Activated CD4-positive, CD25-positive, alpha-beta regulatory T cell (primary cell): Measurements from ENCODE around the gene ADM5.

Experiments
- DNase-seq, 4 experiments: peaks; one replicate each; lab custom pipeline; 2025; lab: John Stamatoyannopoulos, UW

ADM5 gene

DNA sequence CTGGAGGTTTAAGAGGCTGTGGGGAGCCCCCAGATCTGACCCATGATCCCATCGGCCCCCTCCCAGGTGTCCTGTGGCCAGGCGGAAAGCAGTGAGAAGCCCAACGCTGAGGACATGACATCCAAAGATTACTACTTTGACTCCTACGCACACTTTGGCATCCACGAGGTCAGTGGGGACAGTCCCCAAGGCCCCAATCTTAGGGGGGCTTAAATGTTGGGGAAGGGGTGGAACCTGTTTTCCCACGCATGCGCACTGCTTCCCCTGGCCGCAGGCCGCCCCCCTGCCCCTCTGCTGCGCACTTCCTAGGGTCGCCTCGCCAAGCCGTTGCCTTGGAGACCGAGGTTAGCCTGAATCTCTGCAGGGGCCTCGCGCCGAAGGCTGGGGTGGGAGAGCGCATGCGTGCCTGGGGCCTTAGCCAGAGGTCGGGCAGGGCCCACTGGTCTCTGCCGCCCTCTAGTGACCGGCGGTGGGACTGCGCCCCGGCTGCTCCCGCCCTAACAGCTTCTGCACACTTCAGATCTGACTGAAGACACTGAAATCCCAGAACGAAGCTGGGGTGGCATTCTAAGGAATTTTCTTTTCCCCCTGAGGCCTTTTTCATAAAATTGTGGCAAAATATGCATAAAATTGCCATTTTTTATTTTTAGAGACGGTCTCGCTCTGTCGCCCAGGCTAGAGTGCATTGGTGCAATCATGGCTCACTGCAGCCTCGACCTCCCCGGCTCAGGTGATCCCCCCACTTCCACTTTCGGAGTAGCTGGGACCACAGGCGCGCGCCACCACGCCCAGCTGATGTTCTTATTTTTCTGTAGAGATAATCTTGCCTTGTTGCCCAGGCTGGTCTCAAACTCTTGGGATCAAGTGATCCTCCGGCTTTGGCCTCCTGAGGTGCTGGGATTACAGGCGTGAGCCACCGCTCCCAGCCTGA, 8.7 kb upstream of the ADM5 start:
- peak; percentile 88 to 94 (median 93) for DNase-seq

DNA sequence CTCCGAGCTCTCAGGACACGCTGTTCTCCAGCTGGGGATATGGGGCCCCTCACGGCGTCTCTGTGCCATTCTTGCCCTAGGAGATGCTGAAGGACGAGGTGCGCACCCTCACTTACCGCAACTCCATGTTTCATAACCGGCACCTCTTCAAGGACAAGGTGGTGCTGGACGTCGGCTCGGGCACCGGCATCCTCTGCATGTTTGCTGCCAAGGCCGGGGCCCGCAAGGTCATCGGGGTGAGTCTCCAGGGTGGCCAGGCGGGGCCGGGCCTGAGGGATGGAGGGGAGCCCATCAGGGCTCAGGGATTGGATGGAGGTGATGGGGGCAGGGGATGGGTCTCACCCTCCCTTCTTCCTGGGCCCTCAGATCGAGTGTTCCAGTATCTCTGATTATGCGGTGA, 7.6 kb upstream of the ADM5 start:
- no peak for DNase-seq

DNA sequence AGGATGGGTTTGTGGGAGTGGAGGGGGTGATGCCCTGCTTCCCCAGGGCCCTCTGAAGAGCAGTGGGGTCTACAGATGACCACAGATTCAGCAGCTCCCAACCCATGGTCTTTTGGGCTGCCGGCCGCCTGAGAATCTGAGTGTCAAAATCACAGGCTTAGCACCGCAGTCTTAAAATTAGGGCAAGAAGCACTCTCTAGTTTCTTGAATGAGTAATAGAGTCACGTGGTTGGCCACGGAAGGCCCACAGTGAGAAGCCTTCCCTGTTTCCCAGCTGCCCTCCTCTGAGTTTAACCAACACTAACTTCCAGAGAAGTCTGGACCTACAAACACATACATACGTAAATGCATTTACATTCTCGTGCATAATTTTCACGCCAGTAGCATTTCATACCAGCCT, 7.1 kb upstream of the ADM5 start:
- no peak for DNase-seq

DNA sequence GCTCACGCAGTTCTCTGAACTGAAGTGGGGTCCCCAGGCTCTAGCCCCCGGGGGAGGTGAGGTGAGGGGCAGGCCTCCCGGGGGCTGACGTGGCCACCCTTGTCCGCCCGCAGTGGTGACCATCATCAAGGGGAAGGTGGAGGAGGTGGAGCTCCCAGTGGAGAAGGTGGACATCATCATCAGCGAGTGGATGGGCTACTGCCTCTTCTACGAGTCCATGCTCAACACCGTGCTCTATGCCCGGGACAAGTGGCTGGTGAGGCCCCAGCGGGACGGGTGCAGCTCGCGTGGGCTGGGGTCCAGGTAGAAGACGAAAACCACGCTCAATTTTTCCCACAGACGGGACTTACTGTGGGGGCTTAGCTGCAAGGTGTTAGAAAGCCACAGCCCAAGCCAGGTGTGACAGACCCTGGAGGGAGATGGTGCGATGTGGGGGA, 5.6 kb upstream of the ADM5 start:
- DNase-seq, result no peak

DNA sequence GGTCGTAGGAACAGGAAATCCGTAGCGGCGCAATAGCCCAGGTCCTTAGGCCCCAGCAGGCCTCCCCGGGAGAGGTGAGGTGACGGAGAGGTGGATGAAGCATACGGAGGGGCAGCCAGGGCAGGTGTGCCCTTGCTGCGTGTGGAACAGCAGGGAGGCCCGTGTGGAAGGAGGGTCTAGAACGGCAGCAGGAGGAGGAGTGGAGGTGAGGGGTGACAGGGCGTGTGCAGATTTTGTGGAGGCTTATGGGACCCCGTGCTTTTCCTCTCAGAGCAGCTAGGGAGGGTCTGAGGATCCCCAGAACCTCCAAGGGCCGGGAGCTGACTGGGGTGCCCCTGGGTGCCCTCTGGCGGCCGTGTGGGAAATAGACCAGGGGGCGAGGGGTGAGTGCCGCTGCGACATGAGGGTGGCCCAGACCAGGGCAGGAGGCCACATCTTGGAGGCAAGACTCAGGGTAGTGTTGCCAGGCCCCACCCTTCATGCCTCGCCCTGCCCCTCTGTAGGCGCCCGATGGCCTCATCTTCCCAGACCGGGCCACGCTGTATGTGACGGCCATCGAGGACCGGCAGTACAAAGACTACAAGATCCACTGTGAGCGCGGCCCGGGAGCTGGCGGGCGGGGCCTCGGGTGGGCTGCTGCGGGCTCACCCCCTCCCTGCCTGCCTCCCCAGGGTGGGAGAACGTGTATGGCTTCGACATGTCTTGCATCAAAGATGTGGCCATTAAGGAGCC, 5.0 kb upstream of the ADM5 start:
- peak in 1 of 4 experiments; percentile 13 for DNase-seq

DNA sequence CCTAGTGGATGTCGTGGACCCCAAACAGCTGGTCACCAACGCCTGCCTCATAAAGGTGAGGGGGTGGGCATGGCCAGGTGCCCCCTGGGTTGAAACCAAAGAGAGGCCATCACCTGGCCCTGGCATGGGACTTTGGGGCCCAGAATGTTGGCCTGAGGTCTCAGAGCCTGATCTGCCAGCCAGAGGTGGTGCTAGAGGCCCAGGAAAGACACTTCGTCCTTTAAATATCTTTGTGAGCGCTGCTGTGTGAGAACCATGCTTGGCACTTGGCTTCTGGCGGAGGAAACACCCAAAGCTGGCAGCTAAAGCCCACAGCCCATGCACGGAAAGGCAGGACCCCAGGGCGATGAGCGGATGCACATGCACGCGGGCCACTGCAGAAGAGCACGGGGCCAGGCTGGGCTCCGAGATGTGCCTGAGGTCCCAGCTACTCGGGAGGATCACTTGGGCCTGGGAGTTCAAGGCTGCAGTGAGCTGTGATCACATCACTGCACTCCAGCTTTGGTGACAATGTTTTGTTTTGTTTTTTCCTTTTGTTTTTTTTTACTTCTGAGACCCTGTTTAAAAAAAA, 4.3 kb upstream of the ADM5 start:
- DNase-seq, result no peak

DNA sequence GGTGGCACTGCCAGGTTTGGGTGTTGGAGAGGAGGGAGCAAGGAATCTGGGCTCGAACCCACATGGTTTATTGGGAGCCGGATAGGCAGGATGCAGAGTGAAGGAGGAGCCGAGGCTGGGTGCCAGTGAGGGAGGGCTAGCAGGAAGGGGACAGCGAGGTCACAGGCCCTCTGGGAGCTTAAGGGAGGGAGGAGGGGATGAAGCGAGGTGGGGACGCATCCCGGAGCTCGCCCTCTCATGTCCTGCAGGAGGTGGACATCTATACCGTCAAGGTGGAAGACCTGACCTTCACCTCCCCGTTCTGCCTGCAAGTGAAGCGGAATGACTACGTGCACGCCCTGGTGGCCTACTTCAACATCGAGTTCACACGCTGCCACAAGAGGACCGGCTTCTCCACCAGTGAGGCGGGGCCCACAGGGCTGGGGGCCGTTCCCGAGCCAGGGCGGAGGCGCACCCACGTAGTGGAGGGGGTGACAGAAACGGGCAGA, 3.5 kb upstream of the ADM5 start:
- no peak for DNase-seq

DNA sequence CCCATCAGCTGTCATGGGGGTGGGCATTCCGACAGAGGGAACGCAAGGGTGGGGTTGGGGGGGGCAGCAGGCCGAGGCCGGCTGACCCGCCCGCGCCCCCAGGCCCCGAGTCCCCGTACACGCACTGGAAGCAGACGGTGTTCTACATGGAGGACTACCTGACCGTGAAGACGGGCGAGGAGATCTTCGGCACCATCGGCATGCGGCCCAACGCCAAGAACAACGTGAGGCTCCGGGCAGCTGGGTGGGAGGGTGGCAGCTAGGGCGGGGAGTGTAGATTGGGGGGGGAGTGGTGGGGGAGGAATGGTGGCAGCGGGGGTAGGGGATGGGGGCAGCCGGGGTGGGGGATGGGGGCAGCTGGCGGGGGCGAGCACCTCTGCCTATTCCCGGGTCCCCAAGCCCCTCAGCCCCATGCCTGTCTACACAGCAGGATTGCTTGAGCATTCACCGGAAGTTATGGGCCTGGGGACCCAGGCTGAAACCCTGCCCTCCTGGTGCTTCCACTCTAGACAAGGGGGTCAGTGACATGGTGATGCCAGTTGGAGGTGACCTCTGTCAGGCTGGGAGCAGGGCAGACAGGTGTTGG, 2.8 kb upstream of the ADM5 start:
- no peak for DNase-seq

DNA sequence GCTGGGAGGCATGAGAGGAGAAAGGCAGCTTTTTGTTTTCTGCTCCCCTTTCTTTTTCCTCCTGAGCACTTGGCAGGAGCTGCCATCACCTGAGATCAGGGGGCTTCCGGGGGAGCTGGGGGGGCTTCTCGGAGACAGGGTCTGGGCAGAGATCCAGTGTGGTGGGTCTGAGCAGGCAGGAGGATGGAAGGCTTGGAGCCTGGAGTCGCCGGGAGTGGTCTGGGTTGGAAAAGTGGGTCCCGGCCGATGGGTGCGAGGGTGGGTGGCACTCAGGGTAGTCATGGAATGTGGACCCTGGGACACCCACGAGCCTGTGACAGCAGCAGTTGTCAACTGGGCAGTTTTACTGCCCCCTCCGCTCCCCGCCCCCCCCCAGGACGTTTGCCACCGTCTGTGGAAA, 2.2 kb upstream of the ADM5 start:
- DNase-seq, result no peak

DNA sequence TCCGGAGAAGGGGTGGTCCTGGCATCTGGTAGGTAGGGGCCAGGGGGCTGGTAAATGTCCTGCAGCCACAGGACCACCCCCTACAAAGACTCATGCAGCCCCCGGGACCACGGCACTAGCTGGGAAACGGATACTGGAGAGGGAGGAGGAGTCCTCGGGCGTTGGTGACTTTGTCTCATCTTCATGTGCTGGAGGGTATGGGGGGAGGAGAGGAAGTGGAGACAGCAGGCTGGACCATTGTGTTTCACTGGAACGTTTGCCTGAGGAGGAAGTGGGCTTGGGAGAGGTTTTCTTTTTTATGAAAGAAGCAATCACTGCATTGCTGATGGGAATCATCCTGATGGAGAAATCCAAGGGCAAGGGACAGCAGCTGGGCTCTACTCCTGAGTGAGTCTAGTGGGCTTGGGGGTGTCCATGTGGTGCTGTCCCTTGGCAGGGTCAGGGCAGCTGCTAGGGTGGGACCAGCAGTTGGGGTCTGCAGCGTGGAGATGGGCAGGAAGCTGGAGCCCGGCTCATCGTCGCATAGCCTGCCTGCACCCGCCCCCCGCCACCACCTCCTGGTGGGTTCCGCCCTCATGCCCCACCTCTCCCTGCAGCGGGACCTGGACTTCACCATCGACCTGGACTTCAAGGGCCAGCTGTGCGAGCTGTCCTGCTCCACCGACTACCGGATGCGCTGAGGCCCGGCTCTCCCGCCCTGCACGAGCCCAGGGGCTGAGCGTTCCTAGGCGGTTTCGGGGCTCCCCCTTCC, 1.7 kb upstream of the ADM5 start:
- DNase-seq, result no peak

DNA sequence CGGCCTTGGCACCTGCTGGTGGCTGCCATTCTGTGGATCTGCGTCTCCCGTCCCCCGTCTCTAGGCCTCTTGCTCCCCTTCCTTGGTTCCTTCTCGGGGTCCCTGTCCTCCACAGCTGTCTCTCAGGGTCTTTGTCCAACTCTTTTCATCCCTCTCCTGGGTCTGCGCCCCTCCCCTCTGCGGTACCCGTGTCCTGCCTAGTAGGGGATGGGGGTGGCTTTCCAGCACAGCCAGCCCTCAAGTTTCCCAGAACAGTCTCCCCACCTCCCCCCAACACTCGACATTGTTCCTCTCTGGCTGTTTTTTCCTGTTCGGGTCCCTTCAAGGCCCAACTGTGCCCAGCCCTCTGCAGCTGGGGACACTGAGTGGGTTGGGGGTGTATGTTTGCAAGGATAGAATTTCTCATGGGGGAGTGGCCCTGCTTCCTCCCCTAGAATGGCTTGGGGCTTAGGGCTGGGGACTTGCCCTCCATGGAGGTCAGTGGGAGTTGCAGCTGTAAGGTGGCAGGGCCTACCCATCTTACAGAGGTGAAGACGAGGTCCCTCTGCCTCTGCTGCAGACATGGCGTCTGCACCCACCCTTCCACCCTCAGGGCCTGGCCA, 762 bp upstream of the ADM5 start:
- no peak for DNase-seq

DNA sequence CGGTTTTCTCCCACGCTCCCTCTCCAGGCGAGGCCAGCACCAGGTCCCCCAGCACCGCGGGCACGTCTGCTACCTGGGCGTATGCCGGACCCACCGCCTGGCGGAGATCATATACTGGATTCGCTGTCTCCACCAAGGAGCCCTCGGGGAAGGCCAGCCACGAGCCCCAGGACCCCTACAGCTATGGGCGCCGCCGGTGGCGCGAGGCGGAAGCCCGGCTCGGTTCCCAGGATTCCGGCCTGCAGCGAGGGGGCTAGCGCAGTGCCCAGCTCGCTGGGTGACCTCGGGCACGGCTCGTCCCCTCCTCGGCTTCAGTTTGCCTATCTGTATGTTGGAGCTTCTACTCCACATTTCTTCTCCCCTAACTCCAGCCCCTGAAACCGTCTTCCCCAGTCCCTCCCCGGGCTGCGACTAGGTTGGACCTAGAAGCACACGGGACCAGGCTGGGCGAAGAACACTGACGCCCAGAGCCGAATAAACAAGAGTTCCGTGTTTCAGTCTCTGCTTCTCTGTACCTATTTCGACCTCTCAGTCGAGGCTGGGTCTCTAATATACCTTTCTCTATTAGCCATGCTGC, 773 bp downstream of the ADM5 start:
- DNase-seq, result no peak

DNA sequence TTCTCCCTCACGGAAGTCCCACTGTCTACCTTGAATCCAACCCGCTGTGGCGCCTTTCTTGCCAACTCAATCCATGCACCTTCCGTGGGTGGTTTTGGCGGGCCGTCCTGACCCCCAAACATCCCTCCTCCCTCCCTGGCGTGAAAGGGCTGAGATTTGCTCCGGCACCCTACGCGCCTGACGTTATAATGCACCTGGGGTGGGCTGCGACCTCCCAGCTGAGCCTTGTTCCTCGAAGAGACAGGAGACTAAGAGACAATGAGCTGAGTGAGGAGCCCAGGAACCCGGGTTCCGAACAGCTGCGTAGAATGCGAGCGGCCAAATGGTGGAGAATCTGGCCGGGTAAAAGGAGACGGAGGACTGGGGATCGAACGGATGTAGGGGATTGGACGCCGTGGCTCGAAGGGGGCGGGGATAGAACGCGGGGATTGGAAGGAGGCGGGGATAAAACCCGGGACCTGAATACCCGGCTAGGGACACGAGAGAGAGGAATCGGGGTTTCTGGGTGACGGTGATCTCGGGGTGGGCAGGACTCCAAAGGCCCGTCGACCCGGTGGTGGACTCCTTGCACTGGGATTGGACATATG, 1.4 kb downstream of the ADM5 start, which contains the start of gene CPT1C:
Gene CPT1C, plus strand, starts transcription at position 461 of the 587 bp plus-strand sequence. CDS start 1,137 bp downstream, outside the sequence.
- peak in 1 of 4 experiments; percentile 27 for DNase-seq

DNA sequence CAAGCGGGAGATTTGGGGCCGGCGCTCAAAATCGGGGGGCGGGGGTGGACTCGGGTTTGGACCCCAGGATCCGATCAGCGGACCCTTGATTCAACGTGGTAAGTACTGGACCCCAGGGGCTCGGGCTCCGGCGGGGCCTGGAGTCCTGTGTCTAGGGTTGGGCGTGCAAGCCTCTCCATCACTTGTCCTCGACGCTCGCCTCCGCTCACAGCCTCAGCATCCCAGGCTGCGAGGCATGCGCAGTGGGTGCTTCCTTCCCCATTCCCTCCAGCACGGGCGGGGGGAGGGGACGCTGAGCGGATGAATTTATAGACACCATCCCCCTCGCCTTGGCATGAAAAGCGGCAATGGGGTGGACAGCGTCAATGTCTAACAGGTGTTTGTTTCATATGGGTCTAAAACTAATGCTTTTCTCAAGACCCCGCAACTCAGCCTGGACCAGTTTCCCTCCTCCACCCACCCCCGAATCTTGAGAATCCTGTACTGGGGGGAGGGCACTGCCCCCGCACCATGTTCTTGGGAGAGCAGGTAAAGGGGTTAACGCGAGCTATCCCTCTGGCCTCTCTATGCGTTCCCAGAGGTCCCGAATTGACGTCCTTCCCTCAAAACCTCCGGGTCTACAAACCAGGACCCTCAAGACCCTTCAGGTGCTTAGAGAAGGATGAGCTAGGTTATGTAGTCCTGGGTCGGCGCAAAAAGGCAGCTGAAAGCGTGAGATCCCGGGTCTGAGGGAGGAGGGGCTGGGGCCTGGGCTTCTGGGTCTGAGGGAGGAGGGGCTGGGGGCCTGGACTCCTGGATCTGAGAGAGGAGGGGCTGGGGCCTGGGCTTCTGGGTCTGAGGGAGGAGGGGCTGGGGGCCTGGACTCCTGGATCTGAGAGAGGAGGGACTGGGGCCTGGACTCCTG, 2.1 kb downstream of the ADM5 start:
- no peak for DNase-seq

DNA sequence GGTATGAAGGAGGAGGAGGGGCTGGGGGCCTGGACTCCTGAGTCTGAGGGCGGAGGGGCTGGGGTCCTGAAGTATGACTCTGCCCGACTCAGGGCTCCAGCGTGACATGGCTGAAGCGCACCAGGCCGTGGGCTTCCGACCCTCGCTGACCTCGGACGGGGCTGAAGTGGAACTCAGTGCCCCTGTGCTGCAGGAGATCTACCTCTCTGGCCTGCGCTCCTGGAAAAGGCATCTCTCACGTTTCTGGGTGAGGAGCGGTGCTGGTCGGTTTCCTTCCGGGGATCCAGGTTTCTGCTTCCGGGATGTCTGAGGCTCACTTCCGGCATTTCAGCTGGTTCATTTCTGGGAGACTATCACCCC, 2.7 kb downstream of the ADM5 start:
- no peak for DNase-seq

DNA sequence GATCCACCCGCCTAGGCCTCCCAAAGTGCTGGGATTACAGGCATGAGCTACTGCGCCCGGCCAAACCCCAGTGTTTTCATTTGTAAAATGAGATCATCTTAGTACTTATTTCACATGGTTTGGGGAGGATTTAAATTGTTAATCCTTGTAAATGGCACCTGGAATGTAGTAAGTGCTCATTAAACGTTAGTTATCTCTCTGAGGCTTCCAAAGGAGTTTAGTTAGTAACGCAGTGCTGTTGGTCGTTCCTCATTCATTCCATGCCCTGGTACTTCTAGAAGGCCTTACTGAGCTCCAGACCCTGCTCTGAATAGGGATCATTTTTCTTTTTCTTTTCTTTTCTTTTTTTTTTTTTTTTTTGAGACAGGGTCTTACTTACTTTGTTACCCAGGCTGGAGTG, 6.7 kb downstream of the ADM5 start:
- DNase-seq, result no peak

DNA sequence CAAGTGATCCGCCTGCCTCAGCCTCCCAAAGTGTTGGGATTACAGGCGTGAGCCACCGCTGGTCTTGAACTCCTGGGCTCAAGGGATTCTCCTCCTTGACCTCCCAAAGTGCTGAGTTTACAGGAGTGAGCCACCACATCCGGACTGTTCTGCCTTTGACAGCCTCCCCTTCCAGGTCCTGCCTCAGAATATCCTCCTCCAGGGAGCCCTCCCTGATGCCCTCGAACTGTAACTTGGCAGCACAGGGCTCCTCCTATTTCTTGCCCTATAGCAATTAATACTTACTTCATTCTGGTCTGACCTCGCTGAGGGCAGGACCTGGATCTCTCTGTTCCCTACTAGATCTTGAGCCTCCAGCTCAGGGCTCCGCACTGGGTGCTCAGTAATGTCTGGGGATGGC, 7.5 kb downstream of the ADM5 start:
- no peak for DNase-seq

DNA sequence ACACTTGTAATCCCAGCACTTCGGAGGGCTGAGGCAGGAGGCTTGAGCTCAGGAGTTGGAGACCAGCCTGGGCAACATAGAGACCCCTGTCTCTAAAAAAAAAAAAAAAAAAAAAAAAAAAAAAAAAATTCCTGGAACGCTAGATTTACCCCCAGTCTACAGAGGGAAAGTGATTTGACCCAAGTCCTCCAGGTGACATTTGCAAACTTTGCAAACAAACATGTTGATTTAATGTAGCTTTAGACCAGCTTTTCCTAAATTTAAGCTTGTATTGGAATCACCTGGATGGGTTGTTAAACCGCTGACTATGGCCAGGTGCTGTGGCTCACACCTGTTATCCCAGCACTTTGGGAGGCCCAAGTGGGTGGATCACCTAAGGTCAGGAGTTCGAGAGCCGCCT, 10.0 kb downstream of the ADM5 start:
- DNase-seq, result no peak

DNA sequence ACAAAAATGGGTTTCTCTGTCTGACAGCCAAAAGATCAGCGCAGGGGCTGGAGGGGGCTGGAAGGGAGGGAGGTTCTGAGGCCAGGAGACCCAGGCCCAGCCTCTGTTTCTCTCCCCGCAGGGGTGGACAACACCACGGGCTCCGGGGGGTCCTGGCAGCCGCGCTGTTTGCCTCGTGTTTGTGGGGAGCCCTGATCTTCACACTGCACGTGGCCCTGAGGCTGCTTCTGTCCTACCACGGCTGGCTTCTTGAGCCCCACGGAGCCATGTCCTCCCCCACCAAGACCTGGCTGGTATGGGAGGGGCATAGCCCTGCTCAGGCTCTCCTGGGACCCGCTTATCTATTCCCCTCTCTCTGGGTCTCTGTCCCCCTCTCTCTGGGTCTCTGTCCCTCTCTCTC, 11.2 kb downstream of the ADM5 start:
- DNase-seq, result no peak
